HEK293 (cell line): ENCODE measurements around the gene ATXN1L.
A peak's percentile ranks its signal among the peaks of the same experiment; 100 is the strongest.

Experiments used
- EGR2 ChIP-seq: fragments of 450-650 bp; formaldehyde crosslinking; IDR thresholded peaks from 2 replicates; pipeline ENCODE4 v1.5.1; 2016; ENCODE audit warnings: low read depth, missing biosample characterization, missing genetic modification characterization
- PATZ1 ChIP-seq: fragments of 450-650 bp; formaldehyde crosslinking; IDR thresholded peaks from 2 replicates; pipeline ENCODE4 v1.5.1; 2016; ENCODE audit warnings: missing biosample characterization, missing genetic modification characterization
- PRDM2 ChIP-seq: fragments of 450-650 bp; formaldehyde crosslinking; IDR thresholded peaks from 2 replicates; pipeline ENCODE4 v1.5.1; 2016; ENCODE audit warnings: missing biosample characterization, missing genetic modification characterization, borderline replicate concordance
- RBAK ChIP-seq: fragments of 450-650 bp; formaldehyde crosslinking; IDR thresholded peaks from 2 replicates; pipeline ENCODE4 v1.5.1; 2016; ENCODE audit warnings: missing biosample characterization, missing genetic modification characterization
- ZBTB10 ChIP-seq: fragments of 450-650 bp; formaldehyde crosslinking; IDR thresholded peaks from 2 replicates; pipeline ENCODE4 v1.5.1; 2016; ENCODE audit warnings: missing biosample characterization, missing genetic modification characterization
- ZBTB20 ChIP-seq: fragments of 450-650 bp; formaldehyde crosslinking; IDR thresholded peaks from 2 replicates; pipeline ENCODE4 v1.5.1; 2016; ENCODE audit warnings: missing biosample characterization, missing genetic modification characterization
- ZNF132 ChIP-seq: fragments of 450-650 bp; formaldehyde crosslinking; IDR thresholded peaks from 2 replicates; pipeline ENCODE4 v1.5.1; 2017; ENCODE audit warnings: missing biosample characterization, missing genetic modification characterization, borderline replicate concordance
- ZNF155 ChIP-seq: fragments of 450-650 bp; formaldehyde crosslinking; IDR thresholded peaks from 2 replicates; pipeline ENCODE4 v1.5.1; 2016; ENCODE audit warnings: missing biosample characterization, missing genetic modification characterization
- ZNF175 ChIP-seq: fragments of 450-650 bp; formaldehyde crosslinking; IDR thresholded peaks from 2 replicates; pipeline ENCODE4 v1.5.1; 2016; ENCODE audit warnings: missing biosample characterization, missing genetic modification characterization
- ZNF239 ChIP-seq: fragments of 450-650 bp; formaldehyde crosslinking; IDR thresholded peaks from 2 replicates; pipeline ENCODE4 v1.5.1; 2016; ENCODE audit warnings: missing biosample characterization, missing genetic modification characterization
- ZNF398 ChIP-seq: fragments of 450-650 bp; formaldehyde crosslinking; IDR thresholded peaks from 2 replicates; pipeline ENCODE4 v1.5.1; 2017; ENCODE audit warnings: missing biosample characterization, missing genetic modification characterization
- ZNF521 ChIP-seq: fragments of 450-650 bp; formaldehyde crosslinking; IDR thresholded peaks from 2 replicates; pipeline ENCODE4 v1.5.1; 2017; ENCODE audit warnings: missing biosample characterization, mild to moderate bottlenecking, missing genetic modification characterization
- ZNF544 ChIP-seq: fragments of 450-650 bp; formaldehyde crosslinking; IDR thresholded peaks from 2 replicates; pipeline ENCODE4 v1.5.0; 2017; ENCODE audit warnings: missing biosample characterization, missing genetic modification characterization
- ZNF571 ChIP-seq: fragments of 450-650 bp; formaldehyde crosslinking; IDR thresholded peaks from 2 replicates; pipeline ENCODE4 v1.5.0; 2017; ENCODE audit warnings: missing biosample characterization, missing genetic modification characterization
- ZNF596 ChIP-seq: fragments of 450-650 bp; IDR thresholded peaks from 2 replicates; pipeline ENCODE4 v1.5.0; 2018; ENCODE audit warnings: missing biosample characterization, mild to moderate bottlenecking, missing genetic modification characterization, moderate library complexity
- ZNF645 ChIP-seq: fragments of 450-650 bp; formaldehyde crosslinking; IDR thresholded peaks from 2 replicates; pipeline ENCODE4; 2016; ENCODE audit warnings: missing biosample characterization, missing genetic modification characterization
- ZNF843 ChIP-seq: fragments of 450-650 bp; formaldehyde crosslinking; IDR thresholded peaks from 2 replicates; pipeline ENCODE4 v1.5.1; 2016; ENCODE audit warnings: missing biosample characterization, missing genetic modification characterization
- TF ChIP-seq, protein P1 (sequence below): fragments of 450-650 bp; formaldehyde crosslinking; IDR thresholded peaks from 2 replicates; pipeline ENCODE4 v1.5.1; 2016; ENCODE audit warnings: missing biosample characterization, missing genetic modification characterization
- TF ChIP-seq, protein P2 (sequence below): fragments of 450-650 bp; formaldehyde crosslinking; IDR thresholded peaks from 2 replicates; pipeline ENCODE4 v1.5.1; 2016; ENCODE audit warnings: missing biosample characterization, missing genetic modification characterization

ATXN1L gene

DNA sequence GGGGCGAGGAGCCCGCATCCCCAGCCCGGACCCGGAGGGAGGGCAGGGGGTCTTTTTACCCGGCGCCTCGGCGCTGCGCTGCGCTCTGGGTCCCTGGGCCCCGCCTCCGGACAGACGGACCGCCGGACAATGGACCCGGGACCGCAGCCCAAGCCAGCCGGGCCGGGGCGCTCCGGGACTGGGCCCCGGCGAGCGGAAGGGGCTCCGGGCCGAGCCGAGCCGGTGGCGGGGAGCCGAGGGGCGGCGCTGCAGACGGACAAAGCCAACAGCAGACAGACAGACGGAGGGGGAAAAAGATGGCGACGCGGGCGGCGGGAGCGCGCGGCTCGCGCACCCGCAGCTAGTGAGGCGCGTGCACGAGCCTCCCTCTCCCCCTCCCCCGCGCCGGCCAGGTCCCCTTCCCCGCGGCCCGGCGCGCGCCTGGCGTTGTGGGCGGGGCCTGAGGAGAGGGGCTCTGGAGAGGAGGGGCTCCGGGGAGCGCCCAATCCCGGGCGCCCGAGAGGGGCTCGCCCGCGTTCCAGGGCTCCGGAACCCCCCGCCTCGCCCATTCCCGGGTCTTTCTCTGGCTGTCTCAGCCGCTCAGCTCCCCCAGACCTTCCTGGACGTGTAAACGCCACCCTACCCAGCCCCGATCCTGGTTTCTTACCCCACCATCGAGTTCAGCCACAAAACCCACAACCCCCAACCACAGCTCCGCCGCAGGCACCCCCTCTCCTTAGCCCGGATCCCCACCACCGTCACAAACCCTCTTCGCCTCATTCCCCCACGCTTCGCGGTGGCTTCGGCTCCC, 38.3 kb downstream of the ATXN1L start, which contains the start of gene ZNF821 (continued):
- TF ChIP-seq, protein P1, sequence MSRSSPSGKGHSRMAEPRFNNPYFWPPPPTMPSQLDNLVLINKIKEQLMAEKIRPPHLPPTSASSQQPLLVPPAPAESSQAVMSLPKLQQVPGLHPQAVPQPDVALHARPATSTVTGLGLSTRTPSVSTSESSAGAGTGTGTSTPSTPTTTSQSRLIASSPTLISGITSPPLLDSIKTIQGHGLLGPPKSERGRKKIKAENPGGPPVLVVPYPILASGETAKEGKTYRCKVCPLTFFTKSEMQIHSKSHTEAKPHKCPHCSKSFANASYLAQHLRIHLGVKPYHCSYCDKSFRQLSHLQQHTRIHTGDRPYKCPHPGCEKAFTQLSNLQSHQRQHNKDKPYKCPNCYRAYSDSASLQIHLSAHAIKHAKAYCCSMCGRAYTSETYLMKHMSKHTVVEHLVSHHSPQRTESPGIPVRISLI, result no peak
- TF ChIP-seq ZNF398 (tag by site-specific recombination) (peak; percentile 97), PATZ1 (peak; percentile 83), EGR2 (tag by site-specific recombination) (no peak), ZNF239 (tag by site-specific recombination) (no peak), ZNF645 (no peak), ZNF175 (tag by site-specific recombination) (no peak), ZNF155 (tag by site-specific recombination) (no peak), ZNF132 (tag by site-specific recombination) (no peak), ZNF544 (no peak), ZBTB10 (tag by site-specific recombination) (0 out of 2 replicates have a peak, but pooled peaks have one; percentile 55), ZNF843 (tag by site-specific recombination) (peak; percentile 62; the same call in 1 of the 2 replicates), RBAK (tag by site-specific recombination) (no peak), ZBTB20 (tag by site-specific recombination) (peak; percentile 100), ZNF596 (tag by site-specific recombination) (no peak; the same call in 1 of the 2 replicates), ZNF571 (tag by site-specific recombination) (no peak), ZNF521 (tag by site-specific recombination) (no peak), PRDM2 (no peak)
- TF ChIP-seq, protein P2, sequence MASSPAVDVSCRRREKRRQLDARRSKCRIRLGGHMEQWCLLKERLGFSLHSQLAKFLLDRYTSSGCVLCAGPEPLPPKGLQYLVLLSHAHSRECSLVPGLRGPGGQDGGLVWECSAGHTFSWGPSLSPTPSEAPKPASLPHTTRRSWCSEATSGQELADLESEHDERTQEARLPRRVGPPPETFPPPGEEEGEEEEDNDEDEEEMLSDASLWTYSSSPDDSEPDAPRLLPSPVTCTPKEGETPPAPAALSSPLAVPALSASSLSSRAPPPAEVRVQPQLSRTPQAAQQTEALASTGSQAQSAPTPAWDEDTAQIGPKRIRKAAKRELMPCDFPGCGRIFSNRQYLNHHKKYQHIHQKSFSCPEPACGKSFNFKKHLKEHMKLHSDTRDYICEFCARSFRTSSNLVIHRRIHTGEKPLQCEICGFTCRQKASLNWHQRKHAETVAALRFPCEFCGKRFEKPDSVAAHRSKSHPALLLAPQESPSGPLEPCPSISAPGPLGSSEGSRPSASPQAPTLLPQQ (tag by site-specific recombination), result peak; percentile 62; the same call in 1 of the 2 replicates
